HG02759 (cell line): ENCODE data around the gene POLR2I.
"Not testable (repeated sequence)": the region's sequence is repeated elsewhere in the genome, so short reads cannot be mapped to it uniquely, and the experiment has no call there.

ENCODE experiments used
- ATAC-seq: cut with Tn5 transposase; IDR thresholded peaks from one replicate; pipeline ENCODE4 v1.9.1; 2021; ENCODE audit warnings: mild to moderate bottlenecking, moderate library complexity; ENCODE audit not compliant: unreplicated experiment

POLR2I gene

GRCh38 chr19:36134867-36135266 lies 20.2 kb upstream of the POLR2I start:
- not testable (repeated sequence) for ATAC-seq

GRCh38 chr19:36131221-36131620 lies 16.5 kb upstream of the POLR2I start:
- not testable (repeated sequence) for ATAC-seq

GRCh38 chr19:36128392-36128736 lies 13.7 kb upstream of the POLR2I start:
- peak; percentile 7 for ATAC-seq

GRCh38 chr19:36125557-36125956 lies 10.9 kb upstream of the POLR2I start:
- no peak for ATAC-seq

GRCh38 chr19:36121486-36122124 lies 6.9 kb upstream of the POLR2I start:
- no peak for ATAC-seq

- no peak for ATAC-seq
Measured at GRCh38 chr19:36120984-36121358, 6.3 kb upstream of the POLR2I start.

GRCh38 chr19:36120092-36120983 lies 5.7 kb upstream of the POLR2I start:
- ATAC-seq = no peak

GRCh38 chr19:36116344-36116637 lies 1.6 kb upstream of the POLR2I start:
- no peak for ATAC-seq

- ATAC-seq = peak; percentile 37
Measured at GRCh38 chr19:36115453-36116343, 1.0 kb upstream of the POLR2I start, which contains the start of gene TBCB. Gene TBCB (plus strand): TSS chr19:36115468. CDS start chr19:36115561, 93 bp downstream.

GRCh38 chr19:36113894-36114720 lies 568 bp downstream of the POLR2I start:
- no peak for ATAC-seq

- no peak for ATAC-seq
Measured at GRCh38 chr19:36113425-36113824, 1.2 kb downstream of the POLR2I start.

- ATAC-seq = no peak
Measured at GRCh38 chr19:36112678-36113077, 2.0 kb downstream of the POLR2I start.

GRCh38 chr19:36111200-36111539 lies 3.5 kb downstream of the POLR2I start:
- no peak for ATAC-seq

GRCh38 chr19:36110487-36111199 lies 4.0 kb downstream of the POLR2I start, which contains the start of gene OVOL3:
Gene OVOL3 (plus strand): TSS chr19:36111143. CDS start chr19:36111203, 60 bp downstream.
- no peak for ATAC-seq

- ATAC-seq = no peak
Measured at GRCh38 chr19:36108684-36109083, 6.0 kb downstream of the POLR2I start.

- ATAC-seq = no peak
Measured at GRCh38 chr19:36106991-36107390, 7.7 kb downstream of the POLR2I start.

- no peak for ATAC-seq
Measured at GRCh38 chr19:36106441-36106840, 8.2 kb downstream of the POLR2I start.

GRCh38 chr19:36103842-36104552 lies 10.7 kb downstream of the POLR2I start:
- ATAC-seq = no peak

- ATAC-seq = no peak
Measured at GRCh38 chr19:36103040-36103626, 11.5 kb downstream of the POLR2I start.
